A549 treated with CpdA at 1 μM for 4 hours (cell line): ENCODE measurements around the gene VPS26B. TPM values are rescaled to one million over a fixed set of nuclear protein-coding genes. Genes with fewer than 3 reads are reported as not detected.

Experiments used
- total RNA-seq: library from RNA; stranded (reverse); fragments of 200-300 nt; extraction: Qiagen RNA extraction; gene quantifications from 5 replicates; pipeline ENCODE4 v1.2.3, GENCODE V29; 2022; ENCODE audit warnings: low read depth

VPS26B gene
- total RNA-seq, result 19.4 to 22.5 TPM (median 22.4 TPM) in 5 replicates

GRCh38 chr11:134223836-134224709, at the start of gene VPS26B, which contains the start of gene NCAPD3:
TSS of gene VPS26B (plus strand) at chr11:134224671. CDS start at chr11:134225123, 452 bp downstream.
TSS of gene NCAPD3 (minus strand) at chr11:134223967. CDS start at chr11:134223926, 41 bp downstream.

DNA sequence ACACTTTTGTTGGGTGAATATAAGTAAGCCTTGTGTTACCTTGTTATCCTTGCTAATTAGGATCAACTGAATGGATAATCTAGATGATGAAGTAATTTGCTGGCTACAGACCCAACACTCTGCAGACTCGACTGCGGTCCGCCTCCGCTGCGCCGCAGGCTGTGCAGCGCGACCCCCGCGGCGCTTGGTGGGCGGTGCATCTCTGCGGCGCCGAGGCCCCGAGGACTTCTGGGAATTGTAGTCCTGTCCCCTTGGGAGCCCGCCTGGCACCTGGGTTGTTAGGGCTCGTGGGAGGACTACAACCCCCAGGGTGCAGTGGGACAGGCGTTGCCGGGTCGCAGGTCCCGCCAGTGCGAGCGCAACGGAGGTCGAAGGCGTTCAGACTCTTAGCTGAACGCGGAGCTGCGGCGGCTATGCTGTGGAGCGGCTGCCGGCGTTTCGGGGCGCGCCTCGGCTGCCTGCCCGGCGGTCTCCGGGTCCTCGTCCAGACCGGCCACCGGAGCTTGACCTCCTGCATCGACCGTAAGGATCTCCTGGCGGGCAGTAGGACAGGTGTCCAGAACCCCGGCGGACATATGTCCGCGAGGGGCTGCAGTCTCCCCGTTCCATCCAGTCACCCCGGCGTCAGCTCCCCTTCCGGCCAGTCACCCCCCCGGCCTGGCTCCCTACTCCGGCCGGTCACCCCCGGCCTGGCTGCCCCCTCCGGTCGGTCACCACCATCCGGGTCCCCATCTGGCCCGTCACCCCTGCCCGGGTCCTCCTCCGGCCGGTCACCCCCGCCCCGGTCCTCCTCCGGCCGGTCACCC, 28.9 kb downstream of the VPS26B start, which contains the start of the genes ACAD8 and THYN1:
TSS of gene ACAD8 (plus strand) at position 381 of the 806 bp plus-strand sequence. CDS start at position 414, 33 bp downstream.
TSS of gene THYN1 (minus strand) at position 165 of the 806 bp plus-strand sequence. CDS start 470 bp downstream, outside the sequence.

GRCh38 chr11:134275534-134276395, 51.3 kb downstream of the VPS26B start, which contains the start of gene GLB1L3:
TSS of gene GLB1L3 (plus strand) at chr11:134276379. CDS start at chr11:134276741, 362 bp downstream.

Other genes starting within 250 kb of the VPS26B start
- 3.9 to 5.7 TPM (median 4.4 TPM) in 5 replicates for gene JAM3, start 155.6 kb upstream of the VPS26B start, total RNA-seq
- gene NCAPD3, start 704 bp upstream of the VPS26B start, total RNA-seq, result 23.2 to 29.2 TPM (median 27.5 TPM) in 5 replicates
- 16.2 to 19.1 TPM (median 18.1 TPM) in 5 replicates for gene THYN1, start 28.7 kb downstream of the VPS26B start, total RNA-seq
- 8.7 to 10.0 TPM (median 9.4 TPM) in 5 replicates for gene ACAD8, start 28.9 kb downstream of the VPS26B start, total RNA-seq
- not detected in 5 replicates for gene GLB1L3, start 51.7 kb downstream of the VPS26B start, total RNA-seq
- 1.8 to 2.4 TPM (median 1.9 TPM) in 5 replicates for gene GLB1L2, start 107.3 kb downstream of the VPS26B start, total RNA-seq
- 0.02 TPM in 1 of 5 replicates, not detected in the others for gene B3GAT1, start 187.6 kb downstream of the VPS26B start, total RNA-seq